H9 (cell line): ENCODE measurements around the gene HSD17B3. TPM values are rescaled to one million over a fixed set of nuclear protein-coding genes. Genes with fewer than 3 reads are reported as not detected.

Source experiments
- DNase-seq: peaks from one replicate; pipeline ENCODE4 v3.0.0-alpha.2; 2017
- H2AFZ ChIP-seq: one replicate; pipeline ENCODE4 v1.6.1; 2013; ENCODE audit warnings: mild to moderate bottlenecking, low read length, control low read depth, moderate library complexity
- H2AK5ac ChIP-seq: 2 replicates; pipeline ENCODE4 v1.6.1; 2013; ENCODE audit warnings: low read length, control low read depth, mixed read lengths; ENCODE audit not compliant: insufficient read length
- H2BK120ac ChIP-seq: one replicate; pipeline ENCODE4 v1.6.1; 2013; ENCODE audit warnings: low read depth, mild to moderate bottlenecking, low read length, control low read depth, inconsistent platforms; ENCODE audit not compliant: poor library complexity, severe bottlenecking
- H2BK12ac ChIP-seq: 2 replicates; pipeline ENCODE4 v1.6.1; 2013; ENCODE audit warnings: low read length, control low read depth, mixed read lengths, low read depth; ENCODE audit not compliant: insufficient read length
- H2BK15ac ChIP-seq: 2 replicates; pipeline ENCODE4 v1.6.1; 2013; ENCODE audit warnings: low read depth, low read length, control low read depth
- H2BK20ac ChIP-seq: one replicate; pipeline ENCODE4 v1.6.1; 2013; ENCODE audit warnings: low read depth, mild to moderate bottlenecking, low read length, control low read depth, inconsistent platforms; ENCODE audit not compliant: poor library complexity, severe bottlenecking
- H2BK5ac ChIP-seq: 2 replicates; pipeline ENCODE4 v1.6.1; 2013; ENCODE audit warnings: low read length, control low read depth, mixed read lengths; ENCODE audit not compliant: insufficient read length
- H3K14ac ChIP-seq: 2 replicates; pipeline ENCODE4 v1.6.1; 2013; ENCODE audit warnings: low read length, control low read depth; ENCODE audit not compliant: insufficient read depth
- H3K18ac ChIP-seq: 2 replicates; pipeline ENCODE4 v1.6.1; 2013; ENCODE audit warnings: low read depth, mild to moderate bottlenecking, mixed read lengths, low read length, control low read depth; ENCODE audit not compliant: insufficient read length
- H3K23ac ChIP-seq: 2 replicates; pipeline ENCODE4 v1.6.1; 2013; ENCODE audit warnings: low read length, control low read depth, mixed read lengths, low read depth; ENCODE audit not compliant: insufficient read length
- H3K23me2 ChIP-seq: 2 replicates; pipeline ENCODE4 v1.6.1; 2013; ENCODE audit warnings: low read depth, mild to moderate bottlenecking, mixed read lengths, low read length, control low read depth; ENCODE audit not compliant: insufficient read length, poor library complexity, severe bottlenecking
- H3K27ac ChIP-seq: 2 replicates; pipeline ENCODE4 v1.5.1; 2013; ENCODE audit warnings: low read length, control low read depth, mixed read lengths, low read depth; ENCODE audit not compliant: insufficient read length
- H3K27me3 ChIP-seq: 2 replicates; pipeline ENCODE4 v1.6.1; 2013; ENCODE audit warnings: low read length, control low read depth, inconsistent platforms; ENCODE audit not compliant: insufficient read depth
- H3K4ac ChIP-seq: 2 replicates; pipeline ENCODE4 v1.6.1; 2013; ENCODE audit warnings: low read depth, mild to moderate bottlenecking, control low read depth, inconsistent platforms, low read length, moderate library complexity
- H3K4me1 ChIP-seq: 2 replicates; pipeline ENCODE4 v1.6.1; 2013; ENCODE audit warnings: low read length, control low read depth, inconsistent platforms; ENCODE audit not compliant: insufficient read depth
- H3K4me2 ChIP-seq: 2 replicates; pipeline ENCODE4 v1.6.1; 2013; ENCODE audit warnings: low read length, control low read depth, mixed read lengths; ENCODE audit not compliant: insufficient read length, insufficient read depth
- H3K56ac ChIP-seq: 2 replicates; pipeline ENCODE4 v1.6.1; 2013; ENCODE audit warnings: low read depth, mild to moderate bottlenecking, mixed read lengths, low read length, control low read depth; ENCODE audit not compliant: insufficient read length
- H3K79me1 ChIP-seq: 2 replicates; pipeline ENCODE4 v1.6.1; 2013; ENCODE audit warnings: low read depth, mild to moderate bottlenecking, moderate library complexity, low read length, control low read depth, inconsistent platforms; ENCODE audit not compliant: insufficient read depth, poor library complexity, severe bottlenecking
- H3K79me2 ChIP-seq: 2 replicates; pipeline ENCODE4 v1.6.1; 2013; ENCODE audit warnings: low read length, control low read depth, inconsistent platforms; ENCODE audit not compliant: insufficient read depth
- H3K9ac ChIP-seq: 2 replicates; pipeline ENCODE4 v1.6.1; 2013; ENCODE audit warnings: low read length, control low read depth, mixed read lengths; ENCODE audit not compliant: insufficient read length; ENCODE audit errors: extremely low read depth
- H3K9me3 ChIP-seq: one replicate; pipeline ENCODE4 v1.6.1; 2013; ENCODE audit warnings: low read depth, low read length, inconsistent platforms; ENCODE audit not compliant: control insufficient read depth
- H3T11ph ChIP-seq: one replicate; pipeline ENCODE4 v1.6.1; 2013; ENCODE audit warnings: mild to moderate bottlenecking, low read length, control low read depth, inconsistent platforms
- H4K20me1 ChIP-seq: one replicate; pipeline ENCODE4 v1.6.1; 2013; ENCODE audit not compliant: control insufficient read depth, insufficient read length, insufficient read depth
- H4K5ac ChIP-seq: 2 replicates; pipeline ENCODE4 v1.6.1; 2013; ENCODE audit warnings: low read depth, mild to moderate bottlenecking, mixed read lengths, low read length, control low read depth; ENCODE audit not compliant: insufficient read length
- H4K8ac ChIP-seq: replicated peaks from 2 replicates; pipeline ENCODE4 v1.6.1; 2013; ENCODE audit warnings: low read length, control low read depth, mixed read lengths, low read depth; ENCODE audit not compliant: insufficient read length
- H4K91ac ChIP-seq: 2 replicates; pipeline ENCODE4 v1.6.1; 2013; ENCODE audit warnings: low read depth, mild to moderate bottlenecking, moderate library complexity, mixed read lengths, low read length, control low read depth; ENCODE audit not compliant: insufficient read length
- H3K27ac Mint-ChIP-seq, 3 experiments: 2 replicates in 2 of 3; 3 replicates in 1 of 3; pipeline ENCODE4 v1.8.0; 2020 to 2021; ENCODE audit warnings: mixed read lengths in 3 of 3, mild to moderate bottlenecking in 1 of 3, moderate library complexity in 1 of 3
- H3K27me3 Mint-ChIP-seq: 2 replicates; pipeline ENCODE4 v1.8.0; 2021; ENCODE audit warnings: low read depth, mild to moderate bottlenecking, moderate library complexity, mixed read lengths
- H3K36me3 Mint-ChIP-seq, 3 experiments: 2 replicates in 2 of 3; 3 replicates in 1 of 3; pipeline ENCODE4 v1.8.0; 2020 to 2021; ENCODE audit warnings: low read depth in 3 of 3, mixed read lengths in 3 of 3; ENCODE audit not compliant: insufficient read depth in 1 of 3
- H3K4me1 Mint-ChIP-seq, 2 experiments: 2 replicates each; pipeline ENCODE4 v1.8.0; 2020; ENCODE audit warnings: mixed read lengths in 2 of 2
- H3K4me3 Mint-ChIP-seq, 2 experiments: 2 replicates in 1 of 2; 3 replicates in 1 of 2; pipeline ENCODE4 v1.8.0; 2020 to 2021; ENCODE audit warnings: mild to moderate bottlenecking in 2 of 2, mixed read lengths in 2 of 2, moderate library complexity in 1 of 2
- H3K9me3 Mint-ChIP-seq, 2 experiments: 2 replicates in 1 of 2; 3 replicates in 1 of 2; pipeline ENCODE4 v1.8.0; 2020; ENCODE audit warnings: mild to moderate bottlenecking in 2 of 2, mixed read lengths in 2 of 2, moderate library complexity in 1 of 2
- CTCF ChIP-seq: fragments of 200-600 bp; sonication (generic); conservative IDR thresholded peaks from 3 replicates; pipeline ENCODE4 v1.8.0; 2021; ENCODE audit warnings: antibody characterized with exemption, mild to moderate bottlenecking
- WGBS: extraction: QIAGEN DNeasy Blood & Tissue Kit; methylation state at CpG from one replicate; pipeline ENCODE4 v1.1.7; 2013; ENCODE audit warnings: missing lambda C conversion rate, low lambda C conversion rate, mixed read lengths; ENCODE audit not compliant: insufficient read length; ENCODE audit errors: extremely low coverage; 5-methylcytosine and 5-hydroxymethylcytosine counted together
- total RNA-seq: library from RNA; stranded (reverse); gene quantifications from 2 replicates; pipeline ENCODE4 v1.2.1, GENCODE V29; 2021

HSD17B3 gene
- total RNA-seq, 1 experiment from 2014 or later = not detected

DNA sequence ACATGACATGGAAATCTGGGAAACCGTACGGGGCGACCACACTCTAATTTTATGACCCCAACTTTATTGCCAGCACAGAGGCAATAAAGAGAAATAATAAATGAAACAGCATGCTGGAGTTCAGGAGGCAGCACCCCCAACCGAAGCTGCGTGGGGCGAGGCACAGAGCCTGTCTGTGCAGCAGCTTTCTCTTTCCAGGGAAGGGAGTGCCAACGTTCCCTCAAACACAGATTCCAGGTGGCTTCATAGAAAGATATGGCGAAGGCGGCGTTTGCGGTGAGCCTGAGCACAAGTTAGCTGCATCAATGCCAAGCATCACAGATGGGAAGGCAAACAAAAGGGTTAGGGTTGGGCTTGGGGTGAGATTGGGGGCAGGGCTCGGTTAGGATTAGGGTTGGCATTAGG lies 114.8 kb downstream of the HSD17B3 start:
- Histone ChIP-seq H3K56ac (no peak overlapping the region), H2AFZ (no peak overlapping the region), H3K14ac (peak overlapping the region; percentile 53; the same call in 1 of the 2 replicates), H2BK5ac (no peak overlapping the region), H4K5ac (no peak overlapping the region), H3K27me3 (no peaks in the 10 kb centered on the region), H2BK15ac (no peak overlapping the region), H4K8ac (no peak overlapping the region), H3K23ac (no peak overlapping the region), H3K79me1 (no peaks in the 10 kb centered on the region), H3K4me2 (peak overlapping the region; percentile 2), H3K18ac (no peak overlapping the region), H3K9ac (no peak overlapping the region), H3K23me2 (no peaks in the 10 kb centered on the region), H3K4me1 (peaks cover 4% of the 10 kb centered on the region; the same call in 1 of the 2 replicates), H4K91ac (no peak overlapping the region), H3K4ac (no peak overlapping the region), H2AK5ac (no peak overlapping the region), H2BK20ac (no peak overlapping the region), H4K20me1 (no peaks in the 10 kb centered on the region), H2BK120ac (no peak overlapping the region), H2BK12ac (no peak overlapping the region), H3K27ac (no peak overlapping the region), H3K79me2 (no peaks in the 10 kb centered on the region), H3K9me3 (no peaks in the 10 kb centered on the region), H3T11ph (no peak overlapping the region)
- peak overlapping the region in 2 of 3 experiments; percentile 52 to 55; a peak in 3 of 7 replicates for H3K27ac Mint-ChIP-seq
- peaks cover 6 to 27% (median 6%) of the 10 kb centered on the region in 3 experiments; a peak in 6 of 7 replicates for H3K36me3 Mint-ChIP-seq
- H3K27me3 Mint-ChIP-seq = peaks cover 34% of the 10 kb centered on the region
- no peak for TF ChIP-seq CTCF
- peak overlapping the region in 1 of 2 experiments; percentile 21; a peak in 1 of 5 replicates for H3K4me3 Mint-ChIP-seq
- H3K9me3 Mint-ChIP-seq = peaks cover 31 to 35% of the 10 kb centered on the region in 2 experiments
- WGBS = no CpG with 5 or more reads among the region's 12 CpGs
- peaks cover 14 to 18% of the 10 kb centered on the region in 2 experiments for H3K4me1 Mint-ChIP-seq
- DNase-seq = no peak
